HepG2 (cell line): ENCODE data around the gene ARHGEF1. TPM values are rescaled to one million over a fixed set of nuclear protein-coding genes. Genes with fewer than 3 reads are reported as not detected.

Experiments
- ATAC-seq: fragments of 200-7000 bp; cut with Tn5 transposase; 3 replicates; pipeline ENCODE4 v1.9.1; 2020; ENCODE audit warnings: mild to moderate bottlenecking, moderate library complexity
- BruUV-seq: library from RNA; stranded (reverse); fragments of 400-500 nt; replicated peaks from 2 replicates; lab custom pipeline; 2021; lab: Mats Ljungman, UMichigan
- CTCF ChIA-PET: fragments of 300-600 bp; formaldehyde crosslinking; extraction: SDS; loops from one replicate; lab custom pipeline; 2021; ENCODE audit warnings: low total read pairs, inconsistent platforms, low intra/inter-chr PET ratio; lab: Yijun Ruan, JAX
- POLR2A ChIA-PET: fragments of 350-600 bp; sonication (Branson Sonifier 250); formaldehyde crosslinking; loops from one replicate; lab custom pipeline; 2020; ENCODE audit warnings: antibody characterized with exemption, inconsistent platforms; lab: Yijun Ruan, JAX
- DNase-seq: peaks from one replicate; pipeline ENCODE4 v3.0.0-alpha.2; 2015; ENCODE audit warnings: low spot score
- FAIRE-seq: peaks from 3 replicates; lab custom pipeline; 2011; peaks lifted over from hg19 to GRCh38; lab: Jason Lieb, UNC
- H2AFZ ChIP-seq: one replicate; pipeline ENCODE4 v1.6.1; 2011; ENCODE audit warnings: low read length, inconsistent platforms
- H3K27ac ChIP-seq: fragments of 300-600 bp; 3 replicates; pipeline ENCODE4 v1.8.0; 2011; ENCODE audit warnings: mixed run types, mild to moderate bottlenecking, mixed read lengths, low read length, inconsistent platforms; ENCODE audit not compliant: insufficient read depth; ENCODE audit errors: extremely low read length
- H3K27me3 ChIP-seq, 2 experiments: fragments of 200-600 bp in 1 of 2; 2 replicates in 1 of 2; 3 replicates in 1 of 2; pipeline versions ENCODE4 v1.6.0 to v1.8.0; 2011; ENCODE audit warnings: low read length in 2 of 2, mild to moderate bottlenecking in 2 of 2, moderate library complexity in 2 of 2, inconsistent platforms in 1 of 2; ENCODE audit not compliant: insufficient read depth in 2 of 2, control insufficient read depth in 1 of 2
- H3K36me3 ChIP-seq, 2 experiments: fragments of 200-600 bp in 1 of 2; replicated peaks in 1 of 2; 2 replicates in 1 of 2; 3 replicates in 1 of 2; pipeline versions ENCODE4 v1.5.1 to v1.8.0; 2011; ENCODE audit warnings: low read length in 2 of 2, inconsistent platforms in 1 of 2; ENCODE audit not compliant: insufficient read depth in 2 of 2, control insufficient read depth in 1 of 2
- H3K4me1 ChIP-seq: 2 replicates; pipeline ENCODE4 v1.5.1; 2012; ENCODE audit warnings: low read length, inconsistent platforms; ENCODE audit not compliant: insufficient read depth
- H3K4me2 ChIP-seq: 2 replicates; pipeline ENCODE4 v1.6.0; 2011; ENCODE audit warnings: low read depth, low read length, inconsistent platforms
- H3K4me3 ChIP-seq, 3 experiments: fragments of 200-600 bp in 1 of 3; sonication (generic), shearing (Covaris generic) in 1 of 3; replicated peaks in 1 of 3; 2 replicates each; pipeline ENCODE4 v1.5.1; 2011 to 2016; ENCODE audit warnings: low read length in 3 of 3, inconsistent platforms in 2 of 3, low read depth in 2 of 3, mild to moderate bottlenecking in 2 of 3, control low read depth in 1 of 3, mixed read lengths in 1 of 3; ENCODE audit not compliant: insufficient read depth in 1 of 3
- H3K79me2 ChIP-seq: one replicate; pipeline ENCODE4 v1.6.1; 2011; ENCODE audit warnings: low read length, inconsistent platforms; ENCODE audit not compliant: insufficient read depth
- H3K9ac ChIP-seq: 2 replicates; pipeline ENCODE4 v1.6.0; 2011; ENCODE audit warnings: mild to moderate bottlenecking, low read depth, low read length, inconsistent platforms; ENCODE audit not compliant: insufficient read depth
- H3K9me3 ChIP-seq: 2 replicates; pipeline ENCODE4 v1.5.1; 2012; ENCODE audit warnings: mild to moderate bottlenecking, low read length
- H4K20me1 ChIP-seq: 2 replicates; pipeline ENCODE4 v1.6.0; 2011; ENCODE audit warnings: inconsistent platforms, mild to moderate bottlenecking, low read length, moderate library complexity; ENCODE audit not compliant: insufficient read depth
- CENPT ChIP-seq: sonication (generic); formaldehyde crosslinking; IDR thresholded peaks from 2 replicates; pipeline ENCODE4 v1.8.0; 2022; ENCODE audit warnings: low read depth, mild to moderate bottlenecking, moderate library complexity, missing genetic modification reagents
- DR1 ChIP-seq: sonication (generic); formaldehyde crosslinking; IDR thresholded peaks from 2 replicates; pipeline ENCODE4 v1.8.0; 2021; ENCODE audit warnings: mild to moderate bottlenecking, missing genetic modification reagents, inconsistent platforms
- EZH2 ChIP-seq: conservative IDR thresholded peaks from 2 replicates; pipeline ENCODE4 v1.6.1; 2012; ENCODE audit warnings: mild to moderate bottlenecking, low read depth, low read length, moderate library complexity
- GTF3A ChIP-seq: sonication (generic); formaldehyde crosslinking; conservative IDR thresholded peaks from 2 replicates; pipeline ENCODE4 v1.4.0; 2020; ENCODE audit warnings: mild to moderate bottlenecking, missing genetic modification reagents
- HES4 ChIP-seq: sonication (generic); formaldehyde crosslinking; IDR thresholded peaks from 2 replicates; pipeline ENCODE4 v1.9.0; 2021; ENCODE audit warnings: mild to moderate bottlenecking, missing genetic modification reagents, borderline replicate concordance
- NFE2L1 ChIP-seq: sonication (generic); formaldehyde crosslinking; IDR thresholded peaks from 2 replicates; pipeline ENCODE4 v1.4.0; 2020; ENCODE audit warnings: missing genetic modification reagents, mild to moderate bottlenecking, borderline replicate concordance
- THAP11 ChIP-seq: IDR thresholded peaks from 2 replicates; pipeline ENCODE4 v1.6.1; 2016; ENCODE audit warnings: missing biosample characterization, missing genetic modification reagents
- ZNF3 ChIP-seq: IDR thresholded peaks from 2 replicates; pipeline ENCODE4 v1.7.0; 2017; ENCODE audit warnings: inconsistent platforms
- ZNF782 ChIP-seq: sonication (generic); formaldehyde crosslinking; IDR thresholded peaks from 2 replicates; pipeline ENCODE4 v1.4.0; 2020; ENCODE audit warnings: missing genetic modification reagents, mild to moderate bottlenecking, borderline replicate concordance
- WGBS: methylation state at CpG from one replicate; pipeline ENCODE4 v1.1.6; 2017; ENCODE audit warnings: low lambda C conversion rate; 5-methylcytosine and 5-hydroxymethylcytosine counted together
- in situ Hi-C: cut with HindIII; loops from 2 replicates; pipeline ENCODE4 v1.10.0; 2017; ENCODE audit warnings: low pct_unique_long_range_greater_than_20kb; ENCODE audit not compliant: extremely low pct_ligation_motif_present
- intact Hi-C: fragments of 100-400 bp; cut with micrococcal nuclease; formaldehyde crosslinking; loops from one replicate; pipeline ENCODE4 v1.10.0; 2022; ENCODE audit not compliant: unreplicated experiment
- polyA plus RNA-seq, 8 experiments: library from polyadenylated mRNA; depleted of rRNA in 3 of 8; stranded (reverse) in 7 of 8; unstranded in 1 of 8; fragments of >200 nt; fragmentation: Illumina TruSeq in 4 of 8; extraction: Trizol in 4 of 8; gene quantifications; 2 replicates each; pipeline versions ENCODE4 v1.2.1 to v1.2.3, GENCODE V29; 2011 to 2016; ENCODE audit warnings: low read depth in 4 of 8, missing spikeins in 1 of 8, mixed read lengths in 1 of 8; ENCODE audit not compliant: insufficient read depth in 1 of 8
- total RNA-seq, 5 experiments: library from RNA; depleted of rRNA; stranded (reverse); fragments of >200 nt; fragmentation: Illumina TruSeq; extraction: Trizol; gene quantifications; 2 replicates each; pipeline ENCODE4 v1.2.3, GENCODE V29; 2016; ENCODE audit warnings: low read depth in 1 of 5
- TF ChIP-seq, protein P1 (sequence below): sonication (generic); formaldehyde crosslinking; IDR thresholded peaks from 2 replicates; pipeline ENCODE4 v1.4.0; 2020; ENCODE audit warnings: missing genetic modification reagents

The ARHGEF1 gene
- total and polyA plus RNA-seq, 2 of the 13 experiments (the other 11 are each of a cell fraction or from before 2014, with no cell fraction given), result 33.7 to 34.7 TPM

DNA sequence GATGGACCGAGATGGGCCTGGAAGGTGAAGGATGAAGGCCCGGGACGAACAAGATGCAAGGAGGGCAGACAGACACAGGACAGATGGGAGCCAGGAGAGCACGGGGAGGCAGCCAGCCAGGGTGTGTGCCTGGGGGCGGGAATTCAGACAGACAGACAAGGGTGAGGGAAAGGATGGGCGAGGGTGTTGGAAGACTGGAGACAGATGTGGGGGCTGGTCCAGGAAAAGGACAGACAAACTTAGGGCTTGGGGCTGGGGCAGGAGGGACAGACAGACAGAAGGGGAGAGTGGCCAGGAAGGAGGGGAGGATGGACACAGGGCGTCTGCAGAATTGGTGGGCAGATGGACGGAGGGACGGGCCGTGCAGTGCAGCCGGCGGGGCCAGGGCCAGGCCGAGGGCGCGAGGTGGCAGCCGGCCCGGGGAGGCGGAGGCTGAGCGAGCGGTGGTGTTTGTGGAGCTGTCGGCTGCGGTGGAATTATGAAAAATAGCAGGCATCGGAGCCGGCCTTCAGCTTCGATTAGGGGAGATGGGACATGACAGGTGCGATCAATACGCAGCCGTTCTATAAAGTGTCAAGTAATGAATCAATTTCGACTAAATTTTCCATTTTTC, 49.8 kb downstream of the ARHGEF1 start:
- Histone ChIP-seq H3K9ac (no peak overlapping the region), H3K36me3 (no peaks in the 10 kb centered on the region), H3K27ac (no peak overlapping the region), H3K4me2 (no peak overlapping the region), H4K20me1 (peaks cover 6% of the 10 kb centered on the region; the same call in 1 of the 2 replicates), H3K9me3 (no peaks in the 10 kb centered on the region), H3K27me3 (peaks cover 13 to 92% of the 10 kb centered on the region in 2 experiments), H2AFZ (no peak overlapping the region), H3K4me1 (peaks cover 11% of the 10 kb centered on the region), H3K4me3 (no peak overlapping the region), H3K79me2 (no peaks in the 10 kb centered on the region)
- ATAC-seq (no peak), DNase-seq (no peak), FAIRE-seq (no peak)
- TF ChIP-seq THAP11 (CRISPR knock-in tag) (no peak), EZH2 (0 out of 2 replicates have a peak, but pooled peaks have one; percentile 63)
- in situ Hi-C loops, result loop anchor here (10.0 kb wide), 1 partner anchor 48 kb away; the partner anchor contains the start of gene ARHGEF1
- no TSS peak for BruUV-seq
- ChIA-PET POLR2A (no interaction called here), CTCF (no interaction called here)
- 16% methylated on average over 28 of the region's 29 CpGs for WGBS
- intact Hi-C loops, result no loop called here

DNA sequence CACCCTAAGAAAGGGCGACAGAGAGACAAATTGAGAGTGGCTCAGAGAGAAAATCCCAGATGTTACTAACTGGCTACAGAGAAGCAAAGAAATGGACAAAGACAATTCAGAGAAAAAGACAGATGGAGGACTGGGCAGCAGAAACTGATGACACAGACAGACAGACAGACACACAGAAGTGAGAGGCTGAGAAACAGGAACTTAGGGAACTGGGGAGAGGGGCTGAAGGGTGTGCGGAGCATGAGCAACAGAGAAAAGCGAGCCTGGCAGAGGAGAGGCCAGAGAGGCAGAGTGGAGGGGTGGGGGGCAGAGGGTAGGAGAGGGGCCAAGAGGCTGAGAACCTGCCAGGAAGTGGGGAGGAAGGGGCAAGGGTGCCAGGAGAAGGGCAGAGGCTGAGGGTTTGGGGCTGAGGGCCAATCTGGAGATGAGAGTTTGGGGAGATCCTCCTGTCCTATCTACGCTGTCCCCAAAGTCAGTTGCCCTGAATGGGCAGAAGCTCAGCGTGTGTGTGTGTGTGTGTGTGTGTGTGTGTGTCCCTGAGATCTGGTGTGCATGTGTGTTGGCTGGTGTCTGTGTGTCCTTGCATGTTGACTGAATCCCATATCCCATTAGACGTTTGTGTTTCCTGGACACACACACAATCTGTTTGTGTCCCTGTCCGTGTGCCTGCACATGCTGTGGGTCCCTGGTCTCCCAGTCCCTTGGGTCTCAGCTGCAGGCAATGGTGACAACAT, 50.9 kb downstream of the ARHGEF1 start:
- ChIA-PET CTCF (interaction anchor here (1.0 to 2.4 kb wide), 3 partner anchors 46 to 75 kb away, joined by 4 to 13 read pairs (median 4); no protein-coding TSS in a partner anchor), POLR2A (no interaction called here)
- peaks cover 6% of the 10 kb centered on the region; the same call in 1 of the 2 replicates for H4K20me1 ChIP-seq
- in situ Hi-C loops, result loop anchor here (10.0 kb wide), 1 partner anchor 49 kb away; the partner anchor contains the start of gene ARHGEF1
- H3K36me3 ChIP-seq, result no peaks in the 10 kb centered on the region
- H3K9me3 ChIP-seq, result no peaks in the 10 kb centered on the region
- peaks cover 11 to 83% of the 10 kb centered on the region in 2 experiments for H3K27me3 ChIP-seq
- no peak overlapping the region for H3K4me3 ChIP-seq
- H3K79me2 ChIP-seq, result no peaks in the 10 kb centered on the region
- DNase-seq (no peak), FAIRE-seq (no peak), ATAC-seq (no peak)
- H3K4me2 ChIP-seq, result no peak overlapping the region
- H3K4me1 ChIP-seq, result peaks cover 9% of the 10 kb centered on the region
- 38% methylated on average over 4 of the region's 7 CpGs for WGBS
- intact Hi-C loops, result loop anchor here (2.0 kb wide), 1 partner anchor 61 kb away; no protein-coding TSS in a partner anchor
- BruUV-seq, result no TSS peak
- no peak overlapping the region for H2AFZ ChIP-seq
- no peak overlapping the region for H3K27ac ChIP-seq
- H3K9ac ChIP-seq, result no peak overlapping the region
- TF ChIP-seq ZNF782 (CRISPR knock-in tag), result no peak
- no peak for TF ChIP-seq GTF3A (CRISPR knock-in tag)
- TF ChIP-seq DR1 (CRISPR knock-in tag), result no peak
- TF ChIP-seq, protein P1, sequence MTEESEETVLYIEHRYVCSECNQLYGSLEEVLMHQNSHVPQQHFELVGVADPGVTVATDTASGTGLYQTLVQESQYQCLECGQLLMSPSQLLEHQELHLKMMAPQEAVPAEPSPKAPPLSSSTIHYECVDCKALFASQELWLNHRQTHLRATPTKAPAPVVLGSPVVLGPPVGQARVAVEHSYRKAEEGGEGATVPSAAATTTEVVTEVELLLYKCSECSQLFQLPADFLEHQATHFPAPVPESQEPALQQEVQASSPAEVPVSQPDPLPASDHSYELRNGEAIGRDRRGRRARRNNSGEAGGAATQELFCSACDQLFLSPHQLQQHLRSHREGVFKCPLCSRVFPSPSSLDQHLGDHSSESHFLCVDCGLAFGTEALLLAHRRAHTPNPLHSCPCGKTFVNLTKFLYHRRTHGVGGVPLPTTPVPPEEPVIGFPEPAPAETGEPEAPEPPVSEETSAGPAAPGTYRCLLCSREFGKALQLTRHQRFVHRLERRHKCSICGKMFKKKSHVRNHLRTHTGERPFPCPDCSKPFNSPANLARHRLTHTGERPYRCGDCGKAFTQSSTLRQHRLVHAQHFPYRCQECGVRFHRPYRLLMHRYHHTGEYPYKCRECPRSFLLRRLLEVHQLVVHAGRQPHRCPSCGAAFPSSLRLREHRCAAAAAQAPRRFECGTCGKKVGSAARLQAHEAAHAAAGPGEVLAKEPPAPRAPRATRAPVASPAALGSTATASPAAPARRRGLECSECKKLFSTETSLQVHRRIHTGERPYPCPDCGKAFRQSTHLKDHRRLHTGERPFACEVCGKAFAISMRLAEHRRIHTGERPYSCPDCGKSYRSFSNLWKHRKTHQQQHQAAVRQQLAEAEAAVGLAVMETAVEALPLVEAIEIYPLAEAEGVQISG (CRISPR knock-in tag), result no peak
- no peak for TF ChIP-seq HES4 (CRISPR knock-in tag)
- no peak for TF ChIP-seq NFE2L1 (CRISPR knock-in tag)
- no peak for TF ChIP-seq ZNF3 (CRISPR knock-in tag)
- no peak for TF ChIP-seq CENPT (CRISPR knock-in tag)
